K562 (cell line): Measurements from ENCODE around the gene ALKBH7. TPM values are rescaled to one million over a fixed set of nuclear protein-coding genes. Genes with fewer than 3 reads are reported as not detected.

ENCODE experiments used
- BCL6 ChIP-seq: fragments of 250-450 bp; sonication (Bioruptor Pico); IDR thresholded peaks from 2 replicates; pipeline ENCODE4 v1.4.0; 2020
- BRD9 ChIP-seq: fragments of 450-650 bp; IDR thresholded peaks from 2 replicates; pipeline ENCODE4 v1.6.1; 2018; ENCODE audit warnings: low read depth; ENCODE audit not compliant: partially characterized antibody
- CBX8 ChIP-seq: fragments of 200-600 bp; sonication (generic); IDR thresholded peaks from 2 replicates; pipeline ENCODE4 v1.6.1; 2012; ENCODE audit warnings: borderline replicate concordance, mixed run types, low read depth, mild to moderate bottlenecking, moderate library complexity, mixed read lengths, low read length, control low read depth, inconsistent platforms; ENCODE audit not compliant: poor library complexity, severe bottlenecking; ENCODE audit errors: extremely low read depth
- CREB5 ChIP-seq: fragments of 250-450 bp; sonication (Bioruptor Pico); IDR thresholded peaks from 2 replicates; pipeline ENCODE4 v1.5.0; 2020; ENCODE audit warnings: mild to moderate bottlenecking
- E2F3 ChIP-seq: fragments of 250-450 bp; sonication (Bioruptor Pico); IDR thresholded peaks from 2 replicates; pipeline ENCODE4 v1.4.0; 2020; ENCODE audit warnings: mild to moderate bottlenecking
- ESRRB ChIP-seq: fragments of 250-450 bp; sonication (Bioruptor Pico); IDR thresholded peaks from 2 replicates; pipeline ENCODE4 v1.5.0; 2020; ENCODE audit warnings: mild to moderate bottlenecking, moderate library complexity, borderline replicate concordance
- GABPB2 ChIP-seq: fragments of 250-450 bp; sonication (Bioruptor Pico); conservative IDR thresholded peaks from 2 replicates; pipeline ENCODE4 v1.5.1; 2021; ENCODE audit warnings: mild to moderate bottlenecking
- HDAC1 ChIP-seq, 2 experiments: fragments of 450-650 bp; IDR thresholded peaks; 2 replicates each; pipeline ENCODE4 v1.6.1; 2016 to 2017; ENCODE audit warnings: inconsistent platforms in 1 of 2, mild to moderate bottlenecking in 1 of 2, moderate library complexity in 1 of 2
- HOMEZ ChIP-seq: fragments of 250-450 bp; sonication (Bioruptor Pico); IDR thresholded peaks from 2 replicates; pipeline ENCODE4 v1.4.0; 2020; ENCODE audit warnings: mild to moderate bottlenecking, moderate library complexity
- LEF1 ChIP-seq: fragments of 450-650 bp; IDR thresholded peaks from 2 replicates; pipeline ENCODE4 v1.6.1; 2016; ENCODE audit warnings: mild to moderate bottlenecking
- MAZ ChIP-seq, 2 experiments: fragments of 450-650 bp in 1 of 2; sonication (generic) in 1 of 2; formaldehyde crosslinking; IDR thresholded peaks in 1 of 2; conservative IDR thresholded peaks in 1 of 2; 2 replicates each; pipeline versions ENCODE4 v1.4.0 to v1.5.0; 2020; ENCODE audit warnings: mild to moderate bottlenecking in 1 of 2, missing genetic modification reagents in 1 of 2
- MBD2 ChIP-seq: sonication (generic); IDR thresholded peaks from 2 replicates; pipeline ENCODE4 v1.6.1; 2016; ENCODE audit warnings: low read depth, borderline replicate concordance
- NCOA1 ChIP-seq: fragments of 450-650 bp; IDR thresholded peaks from 2 replicates; pipeline ENCODE4 v1.6.1; 2016; ENCODE audit warnings: low read depth
- NONO ChIP-seq, 2 experiments: fragments of 200-400 bp in 1 of 2; fragments of 450-650 bp in 1 of 2; formaldehyde crosslinking in 1 of 2; IDR thresholded peaks; 2 replicates each; pipeline ENCODE4 v1.6.1; 2017; ENCODE audit warnings: low read depth in 2 of 2, mild to moderate bottlenecking in 2 of 2, moderate library complexity in 2 of 2, low read length in 1 of 2
- RBM25 ChIP-seq: fragments of 200-400 bp; formaldehyde crosslinking; IDR thresholded peaks from 2 replicates; pipeline ENCODE4 v1.6.1; 2018; ENCODE audit warnings: low read length, low read depth, moderate library complexity; ENCODE audit not compliant: severe bottlenecking
- RHOXF2B ChIP-seq: fragments of 250-450 bp; sonication (Bioruptor Pico); conservative IDR thresholded peaks from 2 replicates; pipeline ENCODE4 v1.5.1; 2021
- SMAD1 ChIP-seq: fragments of 150-350 bp; IDR thresholded peaks from 2 replicates; pipeline ENCODE4 v1.6.1; 2014; ENCODE audit warnings: low read length, low read depth; ENCODE audit not compliant: partially characterized antibody
- SMAD2 ChIP-seq: fragments of 150-350 bp; IDR thresholded peaks from 2 replicates; pipeline ENCODE4 v1.6.1; 2014; ENCODE audit warnings: low read depth, mild to moderate bottlenecking, low read length
- SUPT5H ChIP-seq: fragments of 450-650 bp; IDR thresholded peaks from 2 replicates; pipeline ENCODE4 v1.6.1; 2016
- TFE3 ChIP-seq: fragments of 450-650 bp; formaldehyde crosslinking; IDR thresholded peaks from 2 replicates; pipeline ENCODE4 v1.4.0; 2020; ENCODE audit warnings: mild to moderate bottlenecking, mixed read lengths
- XRCC4 ChIP-seq: IDR thresholded peaks from one replicate; pipeline ENCODE4 v1.6.1; 2011; ENCODE audit not compliant: insufficient read depth, insufficient read length; ENCODE audit errors: extremely low read depth
- ZFX ChIP-seq: sonication (generic); formaldehyde crosslinking; IDR thresholded peaks from 2 replicates; pipeline ENCODE4 v1.8.0; 2022; ENCODE audit warnings: mild to moderate bottlenecking, missing genetic modification reagents, moderate library complexity
- ZKSCAN3 ChIP-seq: fragments of 250-450 bp; sonication (Bioruptor Pico); IDR thresholded peaks from 2 replicates; pipeline ENCODE4 v1.4.0; 2020
- ZNF511 ChIP-seq: sonication (generic); formaldehyde crosslinking; IDR thresholded peaks from 2 replicates; pipeline ENCODE4 v1.8.0; 2022; ENCODE audit warnings: mild to moderate bottlenecking, missing genetic modification reagents
- ZNF77 ChIP-seq: fragments of 250-450 bp; sonication (Bioruptor Pico); IDR thresholded peaks from 2 replicates; pipeline ENCODE4 v1.5.0; 2020
- polyA plus RNA-seq, 8 experiments: library from polyadenylated mRNA; depleted of rRNA in 4 of 8; stranded (reverse) in 5 of 8; unstranded in 3 of 8; fragments of >200 nt; fragmentation: Nextera tagmentation in 2 of 8; fragmentation: Illumina TruSeq in 1 of 8; extraction: Ambion mirVana in 2 of 8; extraction: Trizol in 1 of 8; gene quantifications; 2 replicates each; pipeline versions ENCODE4 v1.2.1 to v1.2.3, GENCODE V29; 2011 to 2014; ENCODE audit warnings: inconsistent platforms in 1 of 8, missing spikeins in 1 of 8
- total RNA-seq, 7 experiments: library from RNA; depleted of rRNA in 6 of 7; stranded (reverse); fragments of >200 nt in 6 of 7; fragmentation: Illumina TruSeq in 2 of 7; extraction: Trizol in 2 of 7; gene quantifications; 2 replicates each; pipeline versions ENCODE4 v1.2.1 to v1.2.3, GENCODE V29; 2011 to 2021; ENCODE audit warnings: low replicate concordance in 1 of 7

Gene ALKBH7
- total and polyA plus RNA-seq, 9 of the 15 experiments (the other 6 are each of a cell fraction or from before 2014, with no cell fraction given), result 0.69 to 94.8 (median 17.6) TPM

GRCh38 chr19:6424195-6424938 is 51.8 kb downstream of the ALKBH7 start, which contains the start of gene KHSRP (continued):
- TF ChIP-seq HOMEZ (CRISPR knock-in tag) (no peak), GABPB2 (CRISPR knock-in tag) (no peak), ZFX (CRISPR knock-in tag) (peak; percentile 55; the same call in 1 of the 2 replicates), SUPT5H (peak; percentile 46), TFE3 (CRISPR knock-in tag) (peak; percentile 24; the same call in 1 of the 2 replicates), HDAC1 (IDR thresholded peaks at IDR 0.05) (no peak), ZKSCAN3 (CRISPR knock-in tag) (no peak), ESRRB (CRISPR knock-in tag) (no peak), RHOXF2B (CRISPR knock-in tag) (no peak), BRD9 (no peak), MBD2 (no peak), NCOA1 (no peak), CREB5 (CRISPR knock-in tag) (no peak), RBM25 (peak; percentile 87), SMAD1 (no peak), SMAD2 (no peak), NONO (IDR thresholded peaks at IDR 0.05; ENCODE audit: low read depth in 2 of 2, low read length in 1 of 2) (0 out of 4 replicates have a peak, but pooled peaks of 1 of the 2 experiments have one; percentile 49), ZNF511 (no peak), MAZ (CRISPR knock-in tag; conservative IDR thresholded peaks at IDR 0.05 in 1 of 2, IDR thresholded peaks at IDR 0.05 in 1 of 2) (peak; percentile 69 to 90), LEF1 (no peak), ZNF77 (CRISPR knock-in tag) (no peak), BCL6 (CRISPR knock-in tag) (no peak), CBX8 (no peak), XRCC4 (no peak), E2F3 (CRISPR knock-in tag) (peak; percentile 68; the same call in 1 of the 2 replicates)
